Ovary (tissue), 9 donors: ENCODE data around the gene BNC2. TPM values are rescaled to one million over a fixed set of nuclear protein-coding genes. Genes with fewer than 3 reads are reported as not detected.

Source experiments
- DNase-seq, 5 donors: peaks; one replicate each; pipeline ENCODE4 v3.0.0-alpha.2; 2019 to 2020
- H3K27ac ChIP-seq, 2 donors: fragments of 200-600 bp; one replicate each; pipeline versions ENCODE4 v1.5.1 to v1.8.0; 2019 to 2022
- H3K27me3 ChIP-seq: fragments of 200-600 bp; one replicate; pipeline ENCODE4 v1.8.0; 2022
- H3K36me3 ChIP-seq: fragments of 200-600 bp; sonication (generic); one replicate; pipeline ENCODE4 v1.5.1; 2019
- H3K4me1 ChIP-seq: one replicate; pipeline ENCODE4 v1.8.1; 2013; ENCODE audit warnings: mild to moderate bottlenecking, moderate library complexity; ENCODE audit not compliant: insufficient read depth
- H3K4me3 ChIP-seq: fragments of 200-600 bp; sonication (generic); one replicate; pipeline ENCODE4 v1.5.1; 2017
- H3K9me3 ChIP-seq, 2 donors: fragments of 200-600 bp in 1 of 2; sonication (generic) in 1 of 2; one replicate each; pipeline versions ENCODE4 v1.5.1 to v1.8.1; 2013 to 2019; ENCODE audit warnings: mild to moderate bottlenecking in 1 of 2, moderate library complexity in 1 of 2
- EP300 ChIP-seq: sonication (generic); formaldehyde crosslinking; IDR thresholded peaks from one replicate; pipeline ENCODE4 v1.6.1; 2017; ENCODE audit warnings: antibody characterized with exemption
- POLR2A ChIP-seq: fragments of 450-650 bp; IDR thresholded peaks from one replicate; pipeline ENCODE4 v1.6.1; 2017; ENCODE audit warnings: antibody characterized with exemption, mild to moderate bottlenecking, moderate library complexity
- WGBS, 3 donors: extraction: QIAGEN DNeasy Blood & Tissue Kit in 1 of 3; methylation state at CpG; one replicate each; pipeline versions ENCODE4 v1.1.5 to v1.1.7; 2013 to 2017; 5-methylcytosine and 5-hydroxymethylcytosine counted together
- intact Hi-C, 4 donors: fragments of 100-400 bp; cut with DNase I; formaldehyde crosslinking; loops; one replicate each; pipeline versions ENCODE4 v1.11.0 to v1.15.1; 2022 to 2023
- polyA plus RNA-seq, 2 donors: library from polyadenylated mRNA; stranded (reverse); fragments of 200-250 nt in 1 of 2; fragments of 350-450 nt in 1 of 2; fragmentation: Illumina TruSeq in 1 of 2; extraction: RNeasy Lipid Tissue Mini Kit (QIAGEN cat#74804) in 1 of 2; gene quantifications; one replicate each; pipeline ENCODE4 v1.2.3, GENCODE V29; 2013 to 2014
- total RNA-seq, 7 donors: library from RNA; depleted of rRNA in 2 of 7; stranded (reverse); fragments of >200 nt in 2 of 7; fragmentation: NEBNext Ultra II Directional in 3 of 7; extraction: Animal tissue kit (Norgen Biotek cat#: 25700) in 3 of 7; gene quantifications; one replicate each; pipeline versions ENCODE4 v1.1.0 to v1.2.4, GENCODE V29; 2016 to 2023
- TF ChIP-seq, protein P1 (sequence below), 3 donors: fragments of 450-650 bp in 2 of 3; fragments of 200-600 bp in 1 of 3; IDR thresholded peaks; one replicate each; pipeline versions ENCODE4 v1.5.1 to v1.8.0; 2016 to 2022; ENCODE audit warnings: antibody characterized with exemption in 3 of 3, mild to moderate bottlenecking in 1 of 3
- donor health status: DM: no; HTN: no; CAD: no; lungs with moderate emphysema.
- donor health status: DM: no; HTN: no; CAD: no.
- donor health status: Bipolar disorder and iron deficiency.
- donor health status: DM: yes; HTN: yes; CAD: no.
- donor health status: DM: no; HTN: no; CAD: no.
- donor health status: DM: yes; HTN: yes; CAD: no.

The BNC2 gene
- total and polyA plus RNA-seq, 9 donors: 17.2 to 232 (median 197) TPM

DNA sequence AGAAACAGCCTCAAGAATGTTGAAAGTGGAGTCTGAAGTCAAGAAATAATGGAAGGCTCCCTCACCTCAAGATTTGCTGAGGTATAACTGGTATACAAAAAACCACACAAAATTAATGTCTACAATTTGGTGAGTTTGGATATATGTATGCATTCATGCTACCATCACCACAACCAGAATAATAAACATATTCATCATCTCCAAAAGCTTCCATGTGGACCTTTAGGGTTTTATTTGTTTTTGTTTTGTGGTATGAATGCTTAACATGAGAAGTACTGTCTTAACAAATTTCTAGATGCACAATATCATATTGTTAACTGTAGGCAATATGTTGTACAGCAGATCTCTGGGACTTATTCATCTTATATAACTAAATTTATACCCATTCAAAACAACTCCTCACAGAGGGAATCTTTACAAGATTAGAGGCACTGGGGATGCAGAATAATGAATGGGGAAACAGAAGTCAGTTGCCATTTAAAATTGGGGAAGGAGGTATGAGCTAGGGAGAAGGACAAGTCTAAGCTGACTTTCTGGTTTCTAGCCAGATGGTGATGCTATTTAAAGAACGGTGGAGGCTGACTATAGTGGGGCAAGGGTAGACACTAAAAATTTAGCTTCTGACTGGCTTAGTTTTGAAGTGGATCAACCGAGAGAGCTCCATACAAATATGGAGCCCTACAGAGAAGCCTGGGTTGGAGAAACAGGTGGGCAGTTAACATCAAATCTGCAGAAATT lies 213.9 kb downstream of the BNC2 start:
- Histone ChIP-seq H3K9me3 (no peaks in the 10 kb centered on the region), H3K4me3 (no peak overlapping the region), H3K27ac (no peak overlapping the region), H3K4me1 (peaks cover 13% of the 10 kb centered on the region), H3K27me3 (no peaks in the 10 kb centered on the region), H3K36me3 (no peaks in the 10 kb centered on the region)
- WGBS, 3 donors: 48 to 62% (median 55%) methylated on average over 2 of the region's 2 CpGs
- DNase-seq: no peak
- intact Hi-C loops: no loop called here
- TF ChIP-seq, protein P1, sequence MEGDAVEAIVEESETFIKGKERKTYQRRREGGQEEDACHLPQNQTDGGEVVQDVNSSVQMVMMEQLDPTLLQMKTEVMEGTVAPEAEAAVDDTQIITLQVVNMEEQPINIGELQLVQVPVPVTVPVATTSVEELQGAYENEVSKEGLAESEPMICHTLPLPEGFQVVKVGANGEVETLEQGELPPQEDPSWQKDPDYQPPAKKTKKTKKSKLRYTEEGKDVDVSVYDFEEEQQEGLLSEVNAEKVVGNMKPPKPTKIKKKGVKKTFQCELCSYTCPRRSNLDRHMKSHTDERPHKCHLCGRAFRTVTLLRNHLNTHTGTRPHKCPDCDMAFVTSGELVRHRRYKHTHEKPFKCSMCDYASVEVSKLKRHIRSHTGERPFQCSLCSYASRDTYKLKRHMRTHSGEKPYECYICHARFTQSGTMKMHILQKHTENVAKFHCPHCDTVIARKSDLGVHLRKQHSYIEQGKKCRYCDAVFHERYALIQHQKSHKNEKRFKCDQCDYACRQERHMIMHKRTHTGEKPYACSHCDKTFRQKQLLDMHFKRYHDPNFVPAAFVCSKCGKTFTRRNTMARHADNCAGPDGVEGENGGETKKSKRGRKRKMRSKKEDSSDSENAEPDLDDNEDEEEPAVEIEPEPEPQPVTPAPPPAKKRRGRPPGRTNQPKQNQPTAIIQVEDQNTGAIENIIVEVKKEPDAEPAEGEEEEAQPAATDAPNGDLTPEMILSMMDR (IDR thresholded peaks at IDR 0.05): no peak
- TF ChIP-seq EP300 (no peak), POLR2A (no peak)

GRCh38 chr9:16654596-16655126 lies 215.8 kb downstream of the BNC2 start:
- TF ChIP-seq POLR2A (no peak), EP300 (no peak)
- TF ChIP-seq, protein P1 (IDR thresholded peaks at IDR 0.05): no peak
- Histone ChIP-seq H3K27me3 (no peaks in the 10 kb centered on the region), H3K36me3 (no peaks in the 10 kb centered on the region), H3K9me3 (no peaks in the 10 kb centered on the region), H3K4me3 (no peak overlapping the region), H3K4me1 (peaks cover 13% of the 10 kb centered on the region), H3K27ac (peak overlapping the region in 1 of 2 donors; percentile 56)
- intact Hi-C loops: no loop called here
- WGBS, 3 donors: 42 to 49% (median 44%) methylated on average over 3 of the region's 3 CpGs
- DNase-seq: no peak

DNA sequence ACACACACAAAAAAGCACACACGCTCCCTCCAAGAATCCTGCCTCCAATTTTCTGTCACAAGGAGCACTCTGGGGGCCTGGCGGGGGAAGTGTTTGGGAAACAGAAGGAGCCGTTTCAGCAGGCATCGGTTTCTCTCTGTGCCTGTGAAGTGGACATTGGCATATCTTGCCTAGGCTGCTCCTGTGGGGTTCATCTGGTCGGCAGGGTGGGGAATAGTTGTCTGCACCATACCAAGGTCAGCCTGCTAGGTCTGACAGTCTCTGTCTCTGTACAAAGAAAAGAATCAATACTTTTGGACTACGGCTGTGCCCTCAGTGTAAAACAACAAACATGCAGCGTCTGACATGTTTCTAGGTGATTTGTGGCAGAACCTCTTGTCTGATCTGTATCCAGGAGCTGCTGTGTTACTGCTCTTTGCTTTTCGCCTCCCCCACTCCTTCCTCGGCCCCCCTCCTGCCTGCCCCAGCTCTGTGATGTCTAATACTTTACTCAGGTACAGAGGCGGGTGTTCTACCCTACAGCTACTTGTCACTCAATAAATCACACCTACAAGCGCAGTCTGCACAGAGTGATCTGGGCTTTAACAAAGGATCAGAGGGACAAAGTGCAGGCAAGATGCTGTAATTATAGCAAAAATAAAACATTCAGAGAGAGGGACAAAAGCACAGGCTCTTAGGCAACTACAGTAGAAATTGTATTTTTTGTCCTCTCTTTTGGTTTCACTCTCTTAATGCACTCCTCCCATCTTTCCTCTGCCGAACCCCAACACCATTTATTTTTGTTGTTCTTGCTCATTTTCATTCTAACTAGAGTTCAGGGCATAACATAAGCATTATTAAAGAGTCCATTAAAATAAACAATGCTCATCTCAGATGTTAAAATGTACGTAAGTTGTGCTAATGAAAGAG lies 216.7 kb downstream of the BNC2 start:
- intact Hi-C loops: no loop called here
- TF ChIP-seq, protein P1 (IDR thresholded peaks at IDR 0.05): no peak
- TF ChIP-seq EP300 (no peak), POLR2A (no peak)
- peaks cover 13% of the 10 kb centered on the region for H3K4me1 ChIP-seq
- H3K4me3 ChIP-seq: peak overlapping the region; percentile 27
- DNase-seq: peak in 4 of 5 donors; percentile 41 to 60 (median 46)
- 8 to 18% (median 10%) methylated on average over 13 of the region's 13 CpGs for WGBS, 3 donors
- H3K27ac ChIP-seq: peak overlapping the region; percentile 28 to 56
- H3K9me3 ChIP-seq: no peaks in the 10 kb centered on the region
- no peaks in the 10 kb centered on the region for H3K36me3 ChIP-seq
- no peaks in the 10 kb centered on the region for H3K27me3 ChIP-seq

- Histone ChIP-seq H3K9me3 (no peaks in the 10 kb centered on the region), H3K36me3 (no peaks in the 10 kb centered on the region), H3K27me3 (no peaks in the 10 kb centered on the region), H3K27ac (peak overlapping the region in 1 of 2 donors; percentile 56), H3K4me1 (peaks cover 10% of the 10 kb centered on the region), H3K4me3 (no peak overlapping the region)
- 8 to 20% (median 15%) methylated on average over 4 of the region's 4 CpGs for WGBS, 3 donors
- TF ChIP-seq, protein P1 (IDR thresholded peaks at IDR 0.05): no peak
- TF ChIP-seq EP300: no peak
- TF ChIP-seq POLR2A: no peak
- DNase-seq: no peak
- intact Hi-C loops: no loop called here
Observed at GRCh38 chr9:16652582-16652981, 217.9 kb downstream of the BNC2 start.
